ENCODE data around the gene AFP. TPM values are rescaled to one million over a fixed set of nuclear protein-coding genes. Genes with fewer than 3 reads are reported as not detected.

The AFP gene
- total RNA-seq, 1 donor from 2014 or later: not detected

DNA sequence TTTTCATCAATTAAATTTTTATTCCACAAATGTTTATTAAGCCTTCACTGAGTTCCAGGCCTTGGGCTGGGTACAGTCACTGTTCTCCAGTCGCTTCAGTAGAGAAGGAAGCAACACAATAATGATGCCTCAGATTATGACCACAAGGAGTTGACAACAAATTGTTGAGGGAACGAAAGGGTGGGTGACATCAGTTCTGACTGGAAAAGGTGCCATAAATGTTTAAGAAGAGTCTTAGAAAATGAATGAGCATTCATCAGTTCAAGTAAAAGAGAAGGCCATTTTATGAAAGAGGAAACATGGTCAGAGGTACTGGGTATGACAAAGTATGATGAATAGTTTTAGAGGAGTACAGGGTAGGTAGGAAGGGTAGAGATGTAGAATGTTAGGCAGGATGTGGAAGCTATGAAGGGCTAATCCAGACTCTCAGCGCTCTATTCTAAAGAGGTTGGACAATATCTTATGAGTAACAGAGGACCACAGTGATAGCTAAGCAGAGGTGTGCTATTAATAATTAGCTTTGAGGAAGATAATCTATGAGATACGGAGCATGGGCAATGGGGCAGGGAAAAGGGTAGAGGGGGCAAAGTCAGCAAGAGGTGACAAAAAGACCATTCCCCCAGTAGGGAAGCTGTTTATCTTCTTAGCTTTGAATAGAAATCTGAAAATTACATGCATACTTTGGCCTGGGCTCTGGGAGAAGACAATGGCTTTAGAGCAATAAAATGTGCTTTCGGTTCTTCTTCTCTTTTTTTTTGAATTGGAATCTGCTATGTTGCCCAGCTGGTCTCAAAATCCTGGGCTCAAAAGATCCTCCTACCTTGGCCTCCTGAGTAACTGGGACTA is 20.4 kb downstream of the AFP start:
- Histone ChIP-seq H3K36me3 (no peaks in the 10 kb centered on the region), H3K27ac (no peak overlapping the region), H3K4me3 (no peak overlapping the region), H3K4me1 (no peaks in the 10 kb centered on the region), H3K9me3 (no peaks in the 10 kb centered on the region), H3K27me3 (no peaks in the 10 kb centered on the region)
- TF ChIP-seq POLR2A (IDR thresholded peaks at IDR 0.05) (no peak), POLR2AphosphoS5 (IDR thresholded peaks at IDR 0.05; ENCODE audit: insufficient read depth in 1 of 2, low read depth in 1 of 2) (no peak), CTCF (IDR thresholded peaks at IDR 0.05) (no peak)
- intact Hi-C loops (cut with DNase I): no loop called here
- no peak for DNase-seq (ENCODE audit: extremely low spot score in 2 of 2)

DNA sequence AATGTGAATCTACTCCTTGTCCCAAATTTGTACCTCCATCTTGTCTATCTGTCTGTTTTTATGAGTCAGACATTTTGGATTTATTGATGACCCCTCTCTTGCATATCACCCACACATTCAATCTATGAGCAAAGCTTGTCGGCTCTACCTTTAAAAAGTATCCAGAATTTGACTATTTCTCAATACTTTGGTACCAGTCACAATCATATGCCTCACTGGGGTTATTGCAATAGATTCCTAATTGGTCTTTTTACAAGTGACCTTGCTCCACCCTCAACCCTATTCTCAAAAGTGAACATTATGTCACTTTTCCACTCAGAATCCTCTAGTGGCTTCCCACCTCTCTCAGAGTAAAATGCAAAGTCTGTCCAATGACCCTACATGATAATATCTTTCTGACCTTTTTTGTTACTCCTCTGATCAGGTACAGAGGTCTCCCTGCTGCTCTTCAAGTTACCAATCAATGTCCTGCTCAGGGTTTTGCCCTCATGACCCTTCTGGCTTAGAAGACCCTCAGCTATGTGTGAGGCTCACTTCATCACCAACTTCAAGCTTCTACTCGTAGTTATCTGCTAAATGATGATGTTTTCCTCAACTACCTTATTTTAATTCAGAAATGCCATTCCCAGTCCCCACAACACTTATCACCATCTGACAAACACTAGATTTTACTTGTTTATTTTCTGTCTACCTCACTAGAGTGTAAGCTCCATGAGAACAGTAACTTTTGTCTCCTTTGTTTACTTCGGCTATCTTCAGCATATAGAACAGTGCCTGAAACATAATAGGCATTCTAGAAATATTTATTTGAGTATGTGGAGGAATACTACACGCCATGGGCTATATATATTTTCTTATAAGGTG is 22.4 kb downstream of the AFP start:
- Histone ChIP-seq H3K27me3 (no peaks in the 10 kb centered on the region), H3K4me3 (no peak overlapping the region), H3K4me1 (no peaks in the 10 kb centered on the region), H3K9me3 (no peaks in the 10 kb centered on the region), H3K36me3 (no peaks in the 10 kb centered on the region), H3K27ac (no peak overlapping the region)
- TF ChIP-seq CTCF (IDR thresholded peaks at IDR 0.05) (no peak), POLR2A (IDR thresholded peaks at IDR 0.05) (no peak), POLR2AphosphoS5 (IDR thresholded peaks at IDR 0.05; ENCODE audit: insufficient read depth in 1 of 2, low read depth in 1 of 2) (no peak)
- intact Hi-C loops (cut with DNase I): no loop called here
- DNase-seq (ENCODE audit: extremely low spot score in 2 of 2): no peak

- intact Hi-C loops (cut with DNase I): no loop called here
- no peaks in the 10 kb centered on the region for H3K27me3 ChIP-seq
- no peak overlapping the region for H3K4me3 ChIP-seq
- TF ChIP-seq POLR2A (IDR thresholded peaks at IDR 0.05): no peak
- TF ChIP-seq CTCF (IDR thresholded peaks at IDR 0.05): no peak
- TF ChIP-seq POLR2AphosphoS5 (IDR thresholded peaks at IDR 0.05; ENCODE audit: insufficient read depth in 1 of 2, low read depth in 1 of 2): no peak
- no peak for DNase-seq (ENCODE audit: extremely low spot score in 2 of 2)
- H3K36me3 ChIP-seq: no peaks in the 10 kb centered on the region
- no peaks in the 10 kb centered on the region for H3K4me1 ChIP-seq
- no peak overlapping the region for H3K27ac ChIP-seq
- H3K9me3 ChIP-seq: no peaks in the 10 kb centered on the region
These were observed 23.0 kb downstream of the AFP start for GRCh38 chr4:73459048-73459421.

GRCh38 chr4:73460913-73461522 is 25.0 kb downstream of the AFP start:
- no peaks in the 10 kb centered on the region for H3K9me3 ChIP-seq
- H3K4me1 ChIP-seq: no peaks in the 10 kb centered on the region
- H3K27me3 ChIP-seq: no peaks in the 10 kb centered on the region
- no peak for DNase-seq (ENCODE audit: extremely low spot score in 2 of 2)
- H3K27ac ChIP-seq: no peak overlapping the region
- intact Hi-C loops (cut with DNase I): no loop called here
- H3K36me3 ChIP-seq: no peaks in the 10 kb centered on the region
- H3K4me3 ChIP-seq: no peak overlapping the region
- no peak for TF ChIP-seq CTCF (IDR thresholded peaks at IDR 0.05)
